PC-3 (cell line): ENCODE data around the gene PDE3B.
A peak's percentile ranks its signal among the peaks of the same experiment; 100 is the strongest.

Source experiments
- EZH2 ChIP-seq: fragments of 300-600 bp; sonication (generic); IDR thresholded peaks from one replicate; pipeline ENCODE4 v1.6.1; 2017; ENCODE audit warnings: antibody characterized with exemption, mild to moderate bottlenecking, low read length; ENCODE audit not compliant: unreplicated experiment
- TF ChIP-seq, protein P1 (sequence below): fragments of 300-600 bp; sonication (generic); conservative IDR thresholded peaks from 2 replicates; pipeline ENCODE4 v1.5.1; 2017; ENCODE audit warnings: antibody characterized with exemption, low read depth, mild to moderate bottlenecking, low read length

DNA sequence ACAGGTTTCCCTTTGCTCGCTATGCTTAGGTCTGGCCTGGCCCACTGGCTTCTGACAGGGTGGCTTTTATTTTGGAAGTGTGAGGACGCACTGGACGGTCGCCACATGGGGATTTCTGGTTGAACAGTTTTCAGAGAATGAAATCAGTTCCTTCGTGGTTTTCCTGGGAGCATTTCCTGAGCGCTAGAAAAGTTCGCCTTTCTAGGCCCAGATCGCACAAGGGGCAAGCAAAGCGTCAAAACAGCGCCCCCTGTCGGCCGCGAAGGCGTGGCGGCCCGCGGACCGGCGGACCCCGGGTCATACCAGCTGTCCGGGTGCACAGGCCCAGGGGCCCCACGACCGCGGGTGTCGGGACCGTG, 261.1 kb downstream of the PDE3B start:
- TF ChIP-seq, protein P1, sequence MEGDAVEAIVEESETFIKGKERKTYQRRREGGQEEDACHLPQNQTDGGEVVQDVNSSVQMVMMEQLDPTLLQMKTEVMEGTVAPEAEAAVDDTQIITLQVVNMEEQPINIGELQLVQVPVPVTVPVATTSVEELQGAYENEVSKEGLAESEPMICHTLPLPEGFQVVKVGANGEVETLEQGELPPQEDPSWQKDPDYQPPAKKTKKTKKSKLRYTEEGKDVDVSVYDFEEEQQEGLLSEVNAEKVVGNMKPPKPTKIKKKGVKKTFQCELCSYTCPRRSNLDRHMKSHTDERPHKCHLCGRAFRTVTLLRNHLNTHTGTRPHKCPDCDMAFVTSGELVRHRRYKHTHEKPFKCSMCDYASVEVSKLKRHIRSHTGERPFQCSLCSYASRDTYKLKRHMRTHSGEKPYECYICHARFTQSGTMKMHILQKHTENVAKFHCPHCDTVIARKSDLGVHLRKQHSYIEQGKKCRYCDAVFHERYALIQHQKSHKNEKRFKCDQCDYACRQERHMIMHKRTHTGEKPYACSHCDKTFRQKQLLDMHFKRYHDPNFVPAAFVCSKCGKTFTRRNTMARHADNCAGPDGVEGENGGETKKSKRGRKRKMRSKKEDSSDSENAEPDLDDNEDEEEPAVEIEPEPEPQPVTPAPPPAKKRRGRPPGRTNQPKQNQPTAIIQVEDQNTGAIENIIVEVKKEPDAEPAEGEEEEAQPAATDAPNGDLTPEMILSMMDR, result 0 out of 2 replicates have a peak, but pooled peaks have one; percentile 35
- TF ChIP-seq EZH2, result no peak
